Measurements from ENCODE around the gene C1orf56.

GRCh38 chr1:150999051-150999674 lies 48.4 kb upstream of the C1orf56 start:
- no peak for TF ChIP-seq CTCF (IDR thresholded peaks at IDR 0.05; ENCODE audit: low read depth, low read length, poor library complexity, severe bottlenecking)
- no peak for TF ChIP-seq EZH2phosphoT487 (IDR thresholded peaks at IDR 0.05; ENCODE audit: borderline replicate concordance, low read length)

Measured in DOHH2 (cell line).